A549 (cell line): Measurements from ENCODE around the gene LRRC36. TPM values are rescaled to one million over a fixed set of nuclear protein-coding genes. Genes with fewer than 3 reads are reported as not detected.

ENCODE experiments used
- ATAC-seq, 2 experiments: fragments of 200-7000 bp in 1 of 2; fragments of >200 bp in 1 of 2; cut with Nextera tagmentation in 1 of 2; cut with Tn5 transposase in 1 of 2; 3 replicates each; pipeline versions ENCODE4 v1.8.0 to v1.9.1; 2018 to 2020; ENCODE audit warnings: mild to moderate bottlenecking in 1 of 2, moderate library complexity in 1 of 2
- CTCF ChIA-PET: fragments of 300-600 bp; sonication (Branson Sonifier 250); formaldehyde crosslinking; extraction: SDS; loops from one replicate; lab custom pipeline; 2021; ENCODE audit warnings: antibody characterized with exemption, inconsistent platforms; lab: Yijun Ruan, JAX
- POLR2A ChIA-PET: fragments of 350-600 bp; formaldehyde crosslinking; extraction: SDS; loops from one replicate; lab custom pipeline; 2021; ENCODE audit warnings: antibody characterized with exemption, inconsistent platforms; lab: Yijun Ruan, JAX
- DNase-seq, 2 experiments: peaks; one replicate each; pipeline versions ENCODE4 v3.0.0 to v3.0.0-alpha.2; 2011 to 2016; ENCODE audit warnings: low read depth in 1 of 2, low spot score in 1 of 2
- FAIRE-seq: peaks from 2 replicates; lab custom pipeline; 2011; peaks lifted over from hg19 to GRCh38; lab: Jason Lieb, UNC
- H3K27ac ChIP-seq, 2 experiments: fragments of >200 bp; sonication (Bioruptor Twin); formaldehyde crosslinking; 3 replicates each; pipeline ENCODE4 v1.5.1; 2016 to 2017
- H3K4me1 ChIP-seq: fragments of >200 bp; sonication (Bioruptor Twin); formaldehyde crosslinking; 3 replicates; pipeline ENCODE4 v1.6.1; 2016
- H3K4me2 ChIP-seq: fragments of >200 bp; sonication (Bioruptor Twin); formaldehyde crosslinking; 3 replicates; pipeline ENCODE4 v1.6.1; 2016
- H3K4me3 ChIP-seq: fragments of >200 bp; sonication (Bioruptor Twin); formaldehyde crosslinking; 3 replicates; pipeline ENCODE4 v1.5.1; 2016
- H3K9me3 ChIP-seq: fragments of >200 bp; sonication (Bioruptor Twin); formaldehyde crosslinking; 3 replicates; pipeline ENCODE4 v1.6.1; 2016
- BHLHE40 ChIP-seq: IDR thresholded peaks from 2 replicates; pipeline ENCODE4 v1.6.1; 2012; ENCODE audit warnings: low read depth, low read length, inconsistent platforms
- CBX2 ChIP-seq: fragments of 200-600 bp; sonication (generic); IDR thresholded peaks from 2 replicates; pipeline ENCODE4 v1.6.1; 2016; ENCODE audit warnings: low read depth, mild to moderate bottlenecking, borderline replicate concordance
- CEBPB ChIP-seq, 2 experiments: fragments of >200 bp in 1 of 2; sonication (Bioruptor Twin) in 1 of 2; formaldehyde crosslinking in 1 of 2; IDR thresholded peaks; 2 replicates each; pipeline ENCODE4 v1.6.1; 2012 to 2016
- CHD4 ChIP-seq: fragments of 200-600 bp; sonication (generic); IDR thresholded peaks from 2 replicates; pipeline ENCODE4 v1.6.1; 2016; ENCODE audit warnings: antibody characterized with exemption, mild to moderate bottlenecking, borderline replicate concordance
- CTCF ChIP-seq: fragments of >200 bp; sonication (Bioruptor Twin); formaldehyde crosslinking; IDR thresholded peaks from 3 replicates; pipeline ENCODE4 v1.5.1; 2016
- E2F6 ChIP-seq: IDR thresholded peaks from 2 replicates; pipeline ENCODE4 v1.6.1; 2012; ENCODE audit warnings: low read depth, borderline replicate concordance
- EHMT2 ChIP-seq: fragments of 200-600 bp; sonication (generic); IDR thresholded peaks from 2 replicates; pipeline ENCODE4 v1.6.1; 2016; ENCODE audit warnings: antibody characterized with exemption, low read depth, mild to moderate bottlenecking, moderate library complexity
- EP300 ChIP-seq, 2 experiments: fragments of >200 bp; sonication (Bioruptor Twin); formaldehyde crosslinking; IDR thresholded peaks; 2 replicates in 1 of 2; 3 replicates in 1 of 2; pipeline ENCODE4 v1.6.1; 2016 to 2017
- FOSB ChIP-seq: fragments of 250-450 bp; sonication (Bioruptor Pico); IDR thresholded peaks from 2 replicates; pipeline ENCODE4 v1.5.0; 2020; ENCODE audit warnings: mild to moderate bottlenecking, moderate library complexity
- HEYL ChIP-seq: fragments of 250-450 bp; sonication (Bioruptor Pico); IDR thresholded peaks from 2 replicates; pipeline ENCODE4 v1.8.0; 2021; ENCODE audit warnings: mild to moderate bottlenecking, moderate library complexity
- JUNB ChIP-seq: fragments of >200 bp; sonication (Bioruptor Twin); formaldehyde crosslinking; IDR thresholded peaks from 2 replicates; pipeline ENCODE4 v1.6.1; 2016
- KDM1A ChIP-seq: fragments of 200-600 bp; sonication (generic); IDR thresholded peaks from 2 replicates; pipeline ENCODE4 v1.6.1; 2016; ENCODE audit warnings: low read depth, mild to moderate bottlenecking
- KDM5A ChIP-seq: fragments of 200-600 bp; sonication (generic); IDR thresholded peaks from 2 replicates; pipeline ENCODE4 v1.6.1; 2016; ENCODE audit warnings: antibody characterized with exemption, mild to moderate bottlenecking
- MYC ChIP-seq: IDR thresholded peaks from 2 replicates; pipeline ENCODE4 v1.6.1; 2012; ENCODE audit warnings: mild to moderate bottlenecking, inconsistent platforms, low read length, improper control_type of control experiment, borderline replicate concordance
- NFE2L2 ChIP-seq: fragments of 150-350 bp; conservative IDR thresholded peaks from 2 replicates; pipeline ENCODE4 v1.6.1; 2014; ENCODE audit warnings: low read length
- NPAS2 ChIP-seq: fragments of 250-450 bp; sonication (Bioruptor Pico); IDR thresholded peaks from 2 replicates; pipeline ENCODE4 v1.8.0; 2022; ENCODE audit warnings: mild to moderate bottlenecking, moderate library complexity, borderline replicate concordance
- PBX3 ChIP-seq: IDR thresholded peaks from 2 replicates; pipeline ENCODE4 v1.6.1; 2012
- POLR2AphosphoS2 ChIP-seq: conservative IDR thresholded peaks from 2 replicates; pipeline ENCODE4 v1.6.1; 2012; ENCODE audit warnings: low read length, improper control_type of control experiment, inconsistent platforms
- RAD21 ChIP-seq, 2 experiments: fragments of >200 bp in 1 of 2; sonication (Bioruptor Twin) in 1 of 2; formaldehyde crosslinking in 1 of 2; IDR thresholded peaks in 1 of 2; conservative IDR thresholded peaks in 1 of 2; 2 replicates in 1 of 2; 3 replicates in 1 of 2; pipeline ENCODE4 v1.6.1; 2012 to 2018; ENCODE audit warnings: inconsistent platforms in 1 of 2
- SMC3 ChIP-seq: fragments of >200 bp; sonication (Bioruptor Twin); formaldehyde crosslinking; IDR thresholded peaks from 3 replicates; pipeline ENCODE4 v1.6.1; 2018; ENCODE audit warnings: inconsistent platforms
- TP53 ChIP-seq: fragments of 250-450 bp; sonication (Bioruptor Pico); IDR thresholded peaks from 2 replicates; pipeline ENCODE4 v1.5.0; 2021; ENCODE audit warnings: mild to moderate bottlenecking, moderate library complexity
- ZC3H11A ChIP-seq: fragments of 450-650 bp; IDR thresholded peaks from 2 replicates; pipeline ENCODE4 v1.6.1; 2014; ENCODE audit warnings: antibody characterized with exemption, mild to moderate bottlenecking
- ZFP36 ChIP-seq: fragments of 450-650 bp; IDR thresholded peaks from 2 replicates; pipeline ENCODE4 v1.6.1; 2014; ENCODE audit warnings: borderline replicate concordance; ENCODE audit not compliant: partially characterized antibody
- WGBS: methylation state at CpG from one replicate; pipeline ENCODE4 v1.1.6; 2017; ENCODE audit errors: missing lambda C conversion rate; 5-methylcytosine and 5-hydroxymethylcytosine counted together
- polyA plus RNA-seq, 4 experiments: library from polyadenylated mRNA; depleted of rRNA in 3 of 4; stranded (reverse); fragments of >200 nt; fragmentation: RNase III in 1 of 4; extraction: RNeasy Plus Mini Kit Qiagen cat#74134 plus additional on column Dnase treatment in 1 of 4; gene quantifications; 2 replicates in 3 of 4; 3 replicates in 1 of 4; pipeline ENCODE4 v1.2.3, GENCODE V29; 2011 to 2017
- TF ChIP-seq, protein P1 (sequence below): fragments of >200 bp; sonication (Bioruptor Twin); formaldehyde crosslinking; IDR thresholded peaks from 2 replicates; pipeline ENCODE4 v1.6.1; 2016

Gene LRRC36
- polyA plus RNA-seq, 2 of the 4 experiments (the other 2 are of a cell fraction): 0.48 to 0.57 TPM

DNA sequence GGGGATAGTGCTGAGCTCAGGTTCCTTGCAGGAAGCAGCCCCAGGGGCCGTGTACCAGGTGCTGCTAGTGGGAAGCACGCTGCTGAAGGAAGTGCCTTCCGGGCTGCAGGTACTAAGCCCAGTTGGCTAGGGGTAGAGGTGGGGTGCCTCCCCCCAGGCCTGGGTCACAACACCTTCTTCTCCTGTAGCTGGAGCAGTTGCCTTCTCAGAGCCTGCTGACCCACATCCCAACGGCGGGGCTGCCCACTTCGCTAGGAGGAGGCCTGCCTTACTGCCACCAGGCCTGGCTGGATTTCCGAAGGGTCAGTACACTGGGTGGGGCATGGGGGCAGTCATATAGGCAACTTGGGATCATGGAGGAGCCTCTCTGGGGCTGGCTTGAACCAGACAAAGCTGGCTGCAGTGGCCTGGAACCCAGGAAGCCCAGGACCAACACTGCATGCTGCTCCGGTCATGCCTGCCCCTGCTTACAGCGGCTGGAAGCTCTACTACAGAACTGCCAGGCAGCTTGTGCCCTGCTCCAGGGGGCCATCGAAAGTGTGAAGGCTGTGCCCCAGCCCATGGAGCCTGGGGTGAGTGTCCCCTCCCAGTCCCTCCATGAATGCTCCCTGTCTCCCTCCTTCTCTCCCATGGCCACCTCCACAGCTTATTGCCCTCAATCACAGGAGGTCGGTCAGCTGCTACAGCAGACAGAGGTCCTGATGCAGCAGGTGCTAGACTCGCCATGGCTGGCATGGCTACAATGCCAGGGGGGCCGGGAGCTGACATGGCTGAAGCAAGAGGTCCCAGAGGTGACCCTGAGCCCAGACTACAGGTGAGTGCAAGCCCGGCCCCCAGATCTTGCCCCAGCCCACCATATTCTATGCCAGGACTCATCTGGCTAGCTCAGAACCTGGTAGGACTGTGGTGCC, 44.8 kb upstream of the LRRC36 start (continued):
- no peak for TF ChIP-seq PBX3
- TF ChIP-seq CHD4: no peak
- TF ChIP-seq NPAS2 (CRISPR knock-in tag): no peak
- TF ChIP-seq EP300 (IDR thresholded peaks at IDR 0.05): no peak
- TF ChIP-seq CEBPB (IDR thresholded peaks at IDR 0.05): no peak

GRCh38 chr16:67282447-67282805, 44.2 kb upstream of the LRRC36 start:
- ATAC-seq: no peak

More at GRCh38 chr16:67282447-67282805, 44.2 kb upstream of the LRRC36 start:
- ChIA-PET POLR2A (no interaction called here), CTCF (interaction anchor here (1.2 to 4.0 kb wide), 8 partner anchors 12 to 321 kb away, joined by 3 to 18 read pairs (median 8); partner anchors contain the start of genes CES3, KCTD19 and LRRC36)
- Histone ChIP-seq H3K27ac (no peak overlapping the region), H3K4me1 (peaks cover 22% of the 10 kb centered on the region), H3K4me3 (no peak overlapping the region), H3K4me2 (no peak overlapping the region), H3K9me3 (no peaks in the 10 kb centered on the region)
- 98% methylated on average over 10 of the region's 10 CpGs for WGBS
- DNase-seq (no peak), FAIRE-seq (no peak)
- TF ChIP-seq JUNB (no peak), CTCF (no peak), POLR2AphosphoS2 (no peak), RAD21 (conservative IDR thresholded peaks at IDR 0.05 in 1 of 2, IDR thresholded peaks at IDR 0.05 in 1 of 2) (no peak), ZC3H11A (no peak), MYC (no peak), HEYL (CRISPR knock-in tag) (no peak), ZFP36 (no peak), E2F6 (no peak), BHLHE40 (no peak), FOSB (CRISPR knock-in tag) (no peak), KDM5A (no peak), CBX2 (no peak), TP53 (CRISPR knock-in tag) (no peak), EP300 (IDR thresholded peaks at IDR 0.05) (no peak), EHMT2 (no peak), SMC3 (no peak), NFE2L2 (no peak), KDM1A (no peak)
- TF ChIP-seq, protein P1, sequence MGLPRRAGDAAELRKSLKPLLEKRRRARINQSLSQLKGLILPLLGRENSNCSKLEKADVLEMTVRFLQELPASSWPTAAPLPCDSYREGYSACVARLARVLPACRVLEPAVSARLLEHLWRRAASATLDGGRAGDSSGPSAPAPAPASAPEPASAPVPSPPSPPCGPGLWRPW: no peak
